ENCODE results near the gene LSAMP.

The LSAMP gene

GRCh38 chr3:115912372-115912771, 532.9 kb downstream of the LSAMP start (continued):
- TF ChIP-seq PBX3 (CRISPR knock-in tag; IDR thresholded peaks at IDR 0.05) (no peak), KLF7 (tag by site-specific recombination; IDR thresholded peaks at IDR 0.05; ENCODE audit: borderline replicate concordance) (no peak), ZNF354C (tag by site-specific recombination; IDR thresholded peaks at IDR 0.05; ENCODE audit: borderline replicate concordance, low read depth) (no peak)

DNA sequence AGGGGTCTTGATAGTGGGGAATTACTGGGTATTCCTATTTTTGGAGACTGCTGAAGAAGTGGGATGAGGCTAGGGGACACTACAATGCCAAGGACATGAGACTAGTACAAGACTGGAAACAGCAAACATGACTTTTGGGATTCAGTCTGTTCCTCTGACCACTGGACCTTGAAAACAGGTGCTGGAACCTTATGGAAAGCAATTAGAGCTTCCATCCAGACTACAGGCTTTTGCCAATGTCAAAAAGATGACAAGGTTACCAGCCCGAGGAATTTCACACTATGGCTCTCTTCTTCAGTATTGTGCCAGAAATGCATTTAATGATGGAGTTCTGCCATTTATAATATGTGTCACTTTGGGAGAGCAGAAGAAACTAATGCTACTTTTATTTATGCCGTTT, 539.4 kb downstream of the LSAMP start:
- Histone ChIP-seq H3K4me1 (ENCODE audit: control insufficient read depth, insufficient read depth, low read length) (no peaks in the 10 kb centered on the region), H3K4me3 (ENCODE audit: low read depth, low read length) (no peak overlapping the region), H3K36me3 (ENCODE audit: control insufficient read depth in 2 of 2, insufficient read depth in 1 of 2, low read length in 2 of 2) (no peaks in the 10 kb centered on the region), H3K9me3 (ENCODE audit: control insufficient read depth, insufficient read depth, low read depth, low read length) (no peaks in the 10 kb centered on the region), H3K27ac (ENCODE audit: extremely low read depth, low read depth, low read length) (no peak overlapping the region)
- POLR2A ChIA-PET: no interaction called here
- TF ChIP-seq ZBTB7A (tag by site-specific recombination; IDR thresholded peaks at IDR 0.05; ENCODE audit: low read depth): no peak
- CTCF ChIA-PET: no interaction called here

- Histone ChIP-seq H3K27ac (ENCODE audit: extremely low read depth, low read depth, low read length) (no peak overlapping the region), H3K9me3 (ENCODE audit: control insufficient read depth, insufficient read depth, low read depth, low read length) (no peaks in the 10 kb centered on the region), H3K4me3 (ENCODE audit: low read depth, low read length) (no peak overlapping the region), H3K4me1 (ENCODE audit: control insufficient read depth, insufficient read depth, low read length) (no peaks in the 10 kb centered on the region), H3K36me3 (ENCODE audit: control insufficient read depth in 2 of 2, insufficient read depth in 1 of 2, low read length in 2 of 2) (no peaks in the 10 kb centered on the region)
- ChIA-PET CTCF (interaction anchor here (0.7 kb wide), 1 partner anchor 8 kb away, joined by 3 read pairs; no protein-coding TSS in a partner anchor), POLR2A (no interaction called here)
- TF ChIP-seq ZNF529 (tag by site-specific recombination; IDR thresholded peaks at IDR 0.05; ENCODE audit: insufficient replicate concordance) (no peak), ZNF292 (tag by site-specific recombination; IDR thresholded peaks at IDR 0.05; ENCODE audit: borderline replicate concordance, low read depth) (no peak), RBAK (tag by site-specific recombination; IDR thresholded peaks at IDR 0.05) (no peak), SCRT2 (tag by site-specific recombination; IDR thresholded peaks at IDR 0.05) (no peak), ZNF335 (tag by site-specific recombination; conservative IDR thresholded peaks at IDR 0.05) (no peak), ZNF830 (tag by site-specific recombination; IDR thresholded peaks at IDR 0.05; ENCODE audit: low read depth) (no peak), ZNF488 (tag by site-specific recombination; IDR thresholded peaks at IDR 0.05) (no peak), GLIS2 (tag by site-specific recombination; IDR thresholded peaks at IDR 0.05) (no peak), SETDB1 (IDR thresholded peaks at IDR 0.05; ENCODE audit: insufficient read length, low read length) (no peak), GLI4 (tag by site-specific recombination; IDR thresholded peaks at IDR 0.05) (no peak), SP2 (tag by site-specific recombination; IDR thresholded peaks at IDR 0.05) (no peak), ZNF701 (tag by site-specific recombination; IDR thresholded peaks at IDR 0.05) (no peak), GLIS1 (tag by site-specific recombination; IDR thresholded peaks at IDR 0.05) (no peak), INSM2 (tag by site-specific recombination; IDR thresholded peaks at IDR 0.05) (no peak), ZNF211 (tag by site-specific recombination; IDR thresholded peaks at IDR 0.05; ENCODE audit: low read depth) (no peak), KLF17 (tag by site-specific recombination; IDR thresholded peaks at IDR 0.05) (no peak)
- TF ChIP-seq, protein P1, sequence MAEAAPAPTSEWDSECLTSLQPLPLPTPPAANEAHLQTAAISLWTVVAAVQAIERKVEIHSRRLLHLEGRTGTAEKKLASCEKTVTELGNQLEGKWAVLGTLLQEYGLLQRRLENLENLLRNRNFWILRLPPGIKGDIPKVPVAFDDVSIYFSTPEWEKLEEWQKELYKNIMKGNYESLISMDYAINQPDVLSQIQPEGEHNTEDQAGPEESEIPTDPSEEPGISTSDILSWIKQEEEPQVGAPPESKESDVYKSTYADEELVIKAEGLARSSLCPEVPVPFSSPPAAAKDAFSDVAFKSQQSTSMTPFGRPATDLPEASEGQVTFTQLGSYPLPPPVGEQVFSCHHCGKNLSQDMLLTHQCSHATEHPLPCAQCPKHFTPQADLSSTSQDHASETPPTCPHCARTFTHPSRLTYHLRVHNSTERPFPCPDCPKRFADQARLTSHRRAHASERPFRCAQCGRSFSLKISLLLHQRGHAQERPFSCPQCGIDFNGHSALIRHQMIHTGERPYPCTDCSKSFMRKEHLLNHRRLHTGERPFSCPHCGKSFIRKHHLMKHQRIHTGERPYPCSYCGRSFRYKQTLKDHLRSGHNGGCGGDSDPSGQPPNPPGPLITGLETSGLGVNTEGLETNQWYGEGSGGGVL (tag by site-specific recombination; IDR thresholded peaks at IDR 0.05): no peak
Measured at GRCh38 chr3:115903843-115904242, 541.4 kb downstream of the LSAMP start.
